ENCODE results near the gene SLFN11.
"Not testable (repeated sequence)": the region's sequence is repeated elsewhere in the genome, so short reads cannot be mapped to it uniquely, and the experiment has no call there.

SLFN11 gene

GRCh38 chr17:35345926-35346771 is 27.3 kb downstream of the SLFN11 start:
- Histone ChIP-seq H3K9me3 (ENCODE audit: low read depth, low read length) (no peaks in the 10 kb centered on the region), H3K4me3 (peak overlapping the region; percentile 62), H3K9ac (ENCODE audit: insufficient read length) (peak overlapping the region; percentile 59), H3K27ac (peak overlapping the region; percentile 30; the same call in 1 of the 2 replicates), H3K36me3 (ENCODE audit: insufficient read depth, low read length) (peaks cover 15% of the 10 kb centered on the region)
- TF ChIP-seq FOXP2 (optimal IDR thresholded peaks at IDR 0.05; ENCODE audit: control extremely low read depth, extremely low read length, insufficient read depth) (no peak), POLR2AphosphoS5 (IDR thresholded peaks at IDR 0.05; ENCODE audit: borderline replicate concordance, low read depth, low read length) (peak; percentile 16; the same call in 1 of the 2 replicates)
- no peak for DNase-seq (ENCODE audit: low read depth, low spot score)

GRCh38 chr17:35345445-35345925 is 27.9 kb downstream of the SLFN11 start:
- Histone ChIP-seq H3K27ac (peak overlapping the region; percentile 30; the same call in 1 of the 2 replicates), H3K9ac (ENCODE audit: insufficient read length) (peak overlapping the region; percentile 59), H3K9me3 (ENCODE audit: low read depth, low read length) (no peaks in the 10 kb centered on the region), H3K4me3 (no peak overlapping the region), H3K36me3 (ENCODE audit: insufficient read depth, low read length) (peaks cover 8% of the 10 kb centered on the region; the same call in 1 of the 2 replicates)
- no peak for DNase-seq (ENCODE audit: low read depth, low spot score)
- no peak for TF ChIP-seq EZH2 (IDR thresholded peaks at IDR 0.05)
- TF ChIP-seq FOXP2 (optimal IDR thresholded peaks at IDR 0.05; ENCODE audit: control extremely low read depth, extremely low read length, insufficient read depth): no peak
- TF ChIP-seq POLR2AphosphoS5 (IDR thresholded peaks at IDR 0.05; ENCODE audit: borderline replicate concordance, low read depth, low read length): no peak

GRCh38 chr17:35344262-35344661 is 29.2 kb downstream of the SLFN11 start:
- Histone ChIP-seq H3K9me3 (ENCODE audit: low read depth, low read length) (no peaks in the 10 kb centered on the region), H3K27ac (no peak overlapping the region), H3K4me3 (no peak overlapping the region), H3K9ac (ENCODE audit: insufficient read length) (no peak overlapping the region), H3K36me3 (ENCODE audit: insufficient read depth, low read length) (peaks cover 5% of the 10 kb centered on the region; the same call in 1 of the 2 replicates)
- no peak for TF ChIP-seq POLR2AphosphoS5 (IDR thresholded peaks at IDR 0.05; ENCODE audit: borderline replicate concordance, low read depth, low read length)
- no peak for TF ChIP-seq FOXP2 (optimal IDR thresholded peaks at IDR 0.05; ENCODE audit: control extremely low read depth, extremely low read length, insufficient read depth)
- no peak for TF ChIP-seq EZH2 (IDR thresholded peaks at IDR 0.05)
- no peak for DNase-seq (ENCODE audit: low read depth, low spot score)

GRCh38 chr17:35342276-35342675 is 31.1 kb downstream of the SLFN11 start:
- Histone ChIP-seq H3K4me3 (no peak overlapping the region), H3K9ac (ENCODE audit: insufficient read length) (no peak overlapping the region)

GRCh38 chr17:35341411-35341992 is 31.9 kb downstream of the SLFN11 start:
- no peak overlapping the region for H3K9ac ChIP-seq (ENCODE audit: insufficient read length)
- no peak for TF ChIP-seq FOXP2 (optimal IDR thresholded peaks at IDR 0.05; ENCODE audit: control extremely low read depth, extremely low read length, insufficient read depth)
- no peak for TF ChIP-seq POLR2AphosphoS5 (IDR thresholded peaks at IDR 0.05; ENCODE audit: borderline replicate concordance, low read depth, low read length)
- TF ChIP-seq EZH2 (IDR thresholded peaks at IDR 0.05): no peak
- H3K36me3 ChIP-seq (ENCODE audit: insufficient read depth, low read length): no peaks in the 10 kb centered on the region
- H3K4me3 ChIP-seq: no peak overlapping the region
- H3K9me3 ChIP-seq (ENCODE audit: low read depth, low read length): no peaks in the 10 kb centered on the region
- no peak for DNase-seq (ENCODE audit: low read depth, low spot score)
- no peak overlapping the region for H3K27ac ChIP-seq

More at GRCh38 chr17:35342276-35342675, 31.1 kb downstream of the SLFN11 start:
- Histone ChIP-seq H3K27ac (no peak overlapping the region), H3K36me3 (ENCODE audit: insufficient read depth, low read length) (no peaks in the 10 kb centered on the region), H3K9me3 (ENCODE audit: low read depth, low read length) (no peaks in the 10 kb centered on the region)
- DNase-seq (ENCODE audit: low read depth, low spot score): no peak
- TF ChIP-seq EZH2 (IDR thresholded peaks at IDR 0.05) (no peak), FOXP2 (optimal IDR thresholded peaks at IDR 0.05; ENCODE audit: control extremely low read depth, extremely low read length, insufficient read depth) (no peak), POLR2AphosphoS5 (IDR thresholded peaks at IDR 0.05; ENCODE audit: borderline replicate concordance, low read depth, low read length) (no peak)

GRCh38 chr17:35338230-35338629 is 35.2 kb downstream of the SLFN11 start:
- H3K36me3 ChIP-seq (ENCODE audit: insufficient read depth, low read length): no peaks in the 10 kb centered on the region
- no peak for DNase-seq (ENCODE audit: low read depth, low spot score)
- no peaks in the 10 kb centered on the region for H3K9me3 ChIP-seq (ENCODE audit: low read depth, low read length)
- H3K27ac ChIP-seq: no peak overlapping the region
- H3K4me3 ChIP-seq: no peak overlapping the region
- TF ChIP-seq FOXP2 (optimal IDR thresholded peaks at IDR 0.05; ENCODE audit: control extremely low read depth, extremely low read length, insufficient read depth) (no peak), POLR2AphosphoS5 (IDR thresholded peaks at IDR 0.05; ENCODE audit: borderline replicate concordance, low read depth, low read length) (no peak), EZH2 (IDR thresholded peaks at IDR 0.05) (no peak)
- H3K9ac ChIP-seq (ENCODE audit: insufficient read length): no peak overlapping the region

GRCh38 chr17:35337364-35337763 is 36.1 kb downstream of the SLFN11 start:
- DNase-seq (ENCODE audit: low read depth, low spot score): no peak
- Histone ChIP-seq H3K9me3 (ENCODE audit: low read depth, low read length) (no peaks in the 10 kb centered on the region), H3K9ac (ENCODE audit: insufficient read length) (no peak overlapping the region), H3K36me3 (ENCODE audit: insufficient read depth, low read length) (no peaks in the 10 kb centered on the region), H3K27ac (no peak overlapping the region), H3K4me3 (no peak overlapping the region)
- no peak for TF ChIP-seq POLR2AphosphoS5 (IDR thresholded peaks at IDR 0.05; ENCODE audit: borderline replicate concordance, low read depth, low read length)
- no peak for TF ChIP-seq FOXP2 (optimal IDR thresholded peaks at IDR 0.05; ENCODE audit: control extremely low read depth, extremely low read length, insufficient read depth)
- no peak for TF ChIP-seq EZH2 (IDR thresholded peaks at IDR 0.05)

GRCh38 chr17:35333578-35333977 is 39.8 kb downstream of the SLFN11 start:
- not testable (repeated sequence) for H3K36me3 ChIP-seq (ENCODE audit: insufficient read depth, low read length); H3K4me3 ChIP-seq; H3K27ac ChIP-seq; H3K9me3 ChIP-seq (ENCODE audit: low read depth, low read length); DNase-seq (ENCODE audit: low read depth, low spot score); H3K9ac ChIP-seq (ENCODE audit: insufficient read length)

Data from SK-N-MC (cell line).